Neural crest cell (in vitro differentiated cells): ENCODE measurements around the gene MEIS3. TPM values are rescaled to one million over a fixed set of nuclear protein-coding genes. Genes with fewer than 3 reads are reported as not detected.

Experiments
- DNase-seq: peaks from one replicate; pipeline ENCODE4 v3.0.0; 2021; ENCODE audit warnings: low read depth, mixed read lengths, low spot score
- H3K27ac Mint-ChIP-seq: one replicate; pipeline ENCODE4 v1.8.0; 2021; ENCODE audit warnings: mild to moderate bottlenecking, mixed read lengths; ENCODE audit not compliant: unreplicated experiment
- H3K27me3 Mint-ChIP-seq: 2 replicates; pipeline ENCODE4 v1.8.0; 2021; ENCODE audit warnings: low read depth, mild to moderate bottlenecking, mixed read lengths
- H3K36me3 Mint-ChIP-seq: 2 replicates; pipeline ENCODE4 v1.8.0; 2021; ENCODE audit warnings: low read depth, mild to moderate bottlenecking, mixed read lengths
- H3K4me1 Mint-ChIP-seq: 2 replicates; pipeline ENCODE4 v1.8.0; 2021; ENCODE audit warnings: mixed read lengths
- H3K4me3 Mint-ChIP-seq: one replicate; pipeline ENCODE4 v1.8.0; 2021; ENCODE audit warnings: mild to moderate bottlenecking, mixed read lengths
- H3K9me3 Mint-ChIP-seq: 2 replicates; pipeline ENCODE4 v1.8.0; 2021; ENCODE audit warnings: mixed read lengths
- total RNA-seq: library from RNA; stranded (reverse); gene quantifications from 2 replicates; pipeline ENCODE4 v1.2.1, GENCODE V29; 2021
- TF ChIP-seq, protein P1 (sequence below): fragments of 200-600 bp; sonication (generic); conservative IDR thresholded peaks from 2 replicates; pipeline ENCODE4 v1.5.0; 2021; ENCODE audit warnings: antibody characterized with exemption, mild to moderate bottlenecking

The MEIS3 gene
- total RNA-seq, 1 donor from 2014 or later = 99.9 TPM

DNA sequence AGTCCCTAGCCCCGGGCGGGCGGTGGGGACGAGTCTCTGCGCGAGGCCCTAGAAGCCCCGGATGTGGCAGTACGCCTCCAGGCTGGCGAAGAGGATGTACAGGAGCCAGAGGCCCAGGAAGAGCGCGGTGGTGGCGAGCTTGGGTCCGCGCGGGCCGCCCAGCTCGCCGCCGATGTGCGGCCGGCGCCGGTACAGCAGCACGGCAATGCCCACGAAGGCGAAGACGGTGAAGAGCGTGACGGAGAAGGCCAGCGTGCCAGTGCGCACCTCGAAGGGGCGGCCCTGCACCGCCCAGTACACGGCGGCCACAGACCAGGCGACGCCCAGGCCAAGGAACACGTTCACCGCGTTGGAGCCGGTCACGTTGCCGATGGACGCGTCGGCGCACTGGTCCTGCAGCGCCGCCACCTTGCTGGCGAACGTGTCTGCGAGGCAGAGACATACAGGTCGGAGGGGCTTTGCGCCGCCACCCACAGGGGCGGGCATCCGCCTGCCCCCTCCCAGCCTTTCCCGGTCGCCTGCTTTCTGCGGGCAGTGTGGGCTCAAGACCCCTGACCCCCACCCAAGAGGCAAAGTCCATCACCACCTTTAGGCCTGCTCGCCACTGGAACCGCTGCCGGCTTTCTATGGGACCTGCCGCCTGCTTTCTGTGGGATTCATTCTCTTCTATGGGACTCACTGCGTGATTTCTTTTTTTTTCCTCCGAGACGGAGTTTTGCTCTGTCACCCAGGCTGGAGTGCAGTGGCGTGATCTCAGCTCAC, 10.9 kb upstream of the MEIS3 start:
- no peaks in the 10 kb centered on the region for H3K9me3 Mint-ChIP-seq
- H3K36me3 Mint-ChIP-seq = no peaks in the 10 kb centered on the region
- no peak for DNase-seq
- TF ChIP-seq, protein P1, sequence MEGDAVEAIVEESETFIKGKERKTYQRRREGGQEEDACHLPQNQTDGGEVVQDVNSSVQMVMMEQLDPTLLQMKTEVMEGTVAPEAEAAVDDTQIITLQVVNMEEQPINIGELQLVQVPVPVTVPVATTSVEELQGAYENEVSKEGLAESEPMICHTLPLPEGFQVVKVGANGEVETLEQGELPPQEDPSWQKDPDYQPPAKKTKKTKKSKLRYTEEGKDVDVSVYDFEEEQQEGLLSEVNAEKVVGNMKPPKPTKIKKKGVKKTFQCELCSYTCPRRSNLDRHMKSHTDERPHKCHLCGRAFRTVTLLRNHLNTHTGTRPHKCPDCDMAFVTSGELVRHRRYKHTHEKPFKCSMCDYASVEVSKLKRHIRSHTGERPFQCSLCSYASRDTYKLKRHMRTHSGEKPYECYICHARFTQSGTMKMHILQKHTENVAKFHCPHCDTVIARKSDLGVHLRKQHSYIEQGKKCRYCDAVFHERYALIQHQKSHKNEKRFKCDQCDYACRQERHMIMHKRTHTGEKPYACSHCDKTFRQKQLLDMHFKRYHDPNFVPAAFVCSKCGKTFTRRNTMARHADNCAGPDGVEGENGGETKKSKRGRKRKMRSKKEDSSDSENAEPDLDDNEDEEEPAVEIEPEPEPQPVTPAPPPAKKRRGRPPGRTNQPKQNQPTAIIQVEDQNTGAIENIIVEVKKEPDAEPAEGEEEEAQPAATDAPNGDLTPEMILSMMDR = peak; percentile 46
- H3K27ac Mint-ChIP-seq = no peak overlapping the region
- no peak overlapping the region for H3K4me3 Mint-ChIP-seq
- peaks cover 21% of the 10 kb centered on the region for H3K27me3 Mint-ChIP-seq
- H3K4me1 Mint-ChIP-seq = no peaks in the 10 kb centered on the region

DNA sequence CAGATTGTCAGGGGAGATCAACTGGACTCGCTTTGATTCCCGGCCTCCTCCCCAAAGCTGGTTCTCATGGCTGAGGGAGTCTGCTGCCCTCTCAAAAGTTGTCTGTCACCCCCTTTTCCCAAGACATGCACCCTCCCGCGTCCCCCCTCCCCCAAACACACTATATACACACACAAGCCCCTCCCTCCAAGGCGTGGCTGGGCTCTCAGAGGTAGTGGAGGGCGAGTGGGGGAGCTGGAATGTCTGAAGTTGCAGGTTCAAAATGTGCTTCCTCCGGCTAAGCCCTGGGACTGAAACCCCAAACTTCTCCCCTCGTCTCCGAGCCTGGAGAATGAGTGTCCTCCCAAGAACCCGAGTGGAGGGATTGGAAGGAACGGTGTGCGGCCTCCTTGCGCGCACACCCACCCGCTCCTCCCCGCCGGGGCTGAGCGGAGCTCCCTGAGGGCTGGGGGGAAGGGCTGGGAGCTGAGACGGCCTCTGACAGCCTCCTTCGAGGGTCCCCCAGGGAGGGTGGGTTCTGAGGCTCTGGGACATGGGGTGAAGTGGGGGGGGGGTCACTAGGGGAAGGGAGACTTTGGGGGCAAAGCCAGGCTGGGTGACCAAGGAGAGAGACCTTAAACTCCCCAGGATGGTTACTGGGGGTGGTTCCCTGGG, 9.9 kb upstream of the MEIS3 start:
- Mint-ChIP-seq H3K4me1 (no peaks in the 10 kb centered on the region), H3K9me3 (no peaks in the 10 kb centered on the region), H3K4me3 (no peak overlapping the region), H3K27ac (no peak overlapping the region), H3K27me3 (peaks cover 18% of the 10 kb centered on the region), H3K36me3 (no peaks in the 10 kb centered on the region)
- DNase-seq = no peak
- TF ChIP-seq, protein P1 = no peak

DNA sequence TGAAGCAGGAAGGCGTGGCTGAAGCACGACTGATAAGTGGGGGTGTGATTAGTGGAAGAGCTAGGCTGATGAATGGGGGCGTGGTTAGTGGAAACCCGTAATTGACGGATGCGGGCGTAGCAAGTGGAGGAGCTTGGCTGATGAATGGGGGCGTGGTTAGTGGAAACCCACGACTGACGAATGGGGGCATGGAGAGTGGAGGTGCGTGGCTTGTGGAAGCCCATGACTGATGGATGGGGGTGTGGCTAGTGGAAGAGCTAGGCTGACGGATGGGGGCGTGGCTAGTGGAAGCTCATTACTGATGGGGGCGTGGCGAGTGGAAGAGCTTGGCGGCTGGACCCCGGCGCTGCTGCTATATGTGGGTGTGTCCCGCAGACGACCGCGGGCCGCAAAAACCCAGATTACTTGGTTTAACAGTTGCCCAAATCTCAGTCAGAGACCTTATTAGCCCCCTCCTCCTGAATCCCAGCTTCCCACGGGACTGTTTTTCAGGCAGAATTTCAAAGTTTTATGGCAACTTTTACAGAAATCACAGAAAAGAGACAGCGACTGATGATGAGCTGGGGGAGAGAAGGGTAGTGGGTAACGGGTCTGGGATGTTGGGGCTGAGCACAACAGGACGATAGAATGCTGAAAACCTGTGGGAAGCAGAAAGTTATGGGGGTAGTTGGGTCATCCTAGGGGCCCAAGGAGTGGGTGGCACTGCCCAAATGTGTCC, 9.0 kb upstream of the MEIS3 start:
- DNase-seq = peak; percentile 94
- peaks cover 2% of the 10 kb centered on the region for H3K4me1 Mint-ChIP-seq
- peaks cover 17% of the 10 kb centered on the region for H3K27me3 Mint-ChIP-seq
- TF ChIP-seq, protein P1 = no peak
- H3K36me3 Mint-ChIP-seq = no peaks in the 10 kb centered on the region
- no peaks in the 10 kb centered on the region for H3K9me3 Mint-ChIP-seq
- no peak overlapping the region for H3K27ac Mint-ChIP-seq
- no peak overlapping the region for H3K4me3 Mint-ChIP-seq

DNA sequence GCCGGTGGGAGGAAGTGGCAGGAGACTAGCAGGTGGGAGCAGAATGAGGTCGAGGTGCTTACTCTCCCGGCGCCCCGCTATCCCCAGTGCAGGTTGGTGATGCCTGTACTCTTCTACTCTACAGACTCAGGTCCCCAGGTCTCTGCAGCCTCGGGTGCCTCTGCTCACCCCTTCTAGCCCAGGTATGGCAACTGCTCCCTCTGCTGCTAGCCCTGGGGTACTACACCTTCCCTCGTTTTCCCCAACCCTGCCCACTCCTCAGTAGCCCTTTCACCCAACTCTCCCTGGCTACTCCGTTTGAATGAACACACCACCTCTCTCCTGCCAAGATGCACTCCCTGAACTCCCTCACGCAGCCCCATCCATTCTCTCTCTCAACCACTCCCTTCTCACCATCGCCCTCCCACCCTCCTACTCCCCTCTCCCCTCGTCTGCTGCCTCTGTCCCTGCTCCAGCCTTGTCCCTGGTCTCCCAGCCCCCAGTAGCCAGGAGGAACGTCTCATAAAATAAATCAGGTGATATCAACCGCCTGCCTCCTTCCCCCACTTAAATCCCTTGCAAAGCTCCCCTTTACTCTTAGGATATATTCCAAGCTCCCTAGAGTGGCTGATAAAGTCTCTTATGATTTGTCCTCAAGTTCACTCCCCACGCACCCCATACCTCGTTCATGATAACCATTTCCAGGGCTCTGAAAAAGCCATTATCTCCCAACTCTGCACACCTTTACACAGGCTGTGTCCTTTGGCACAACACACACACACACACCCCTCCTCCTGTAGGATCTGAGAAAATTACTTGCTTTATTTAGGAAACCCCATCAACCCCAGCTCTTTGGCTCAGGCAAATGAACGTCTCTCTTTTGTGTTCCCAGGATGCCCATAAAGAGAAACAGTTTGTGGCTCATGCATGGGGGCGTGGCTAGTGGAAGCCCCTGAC, 8.2 kb upstream of the MEIS3 start:
- H3K36me3 Mint-ChIP-seq = no peaks in the 10 kb centered on the region
- peaks cover 22% of the 10 kb centered on the region for H3K27me3 Mint-ChIP-seq
- TF ChIP-seq, protein P1 = peak; percentile 91
- H3K4me3 Mint-ChIP-seq = no peak overlapping the region
- H3K4me1 Mint-ChIP-seq = peaks cover 11% of the 10 kb centered on the region
- no peaks in the 10 kb centered on the region for H3K9me3 Mint-ChIP-seq
- peak; percentile 88 for DNase-seq
- H3K27ac Mint-ChIP-seq = no peak overlapping the region
